ENCODE results near the gene PTPRF.

The PTPRF gene

DNA sequence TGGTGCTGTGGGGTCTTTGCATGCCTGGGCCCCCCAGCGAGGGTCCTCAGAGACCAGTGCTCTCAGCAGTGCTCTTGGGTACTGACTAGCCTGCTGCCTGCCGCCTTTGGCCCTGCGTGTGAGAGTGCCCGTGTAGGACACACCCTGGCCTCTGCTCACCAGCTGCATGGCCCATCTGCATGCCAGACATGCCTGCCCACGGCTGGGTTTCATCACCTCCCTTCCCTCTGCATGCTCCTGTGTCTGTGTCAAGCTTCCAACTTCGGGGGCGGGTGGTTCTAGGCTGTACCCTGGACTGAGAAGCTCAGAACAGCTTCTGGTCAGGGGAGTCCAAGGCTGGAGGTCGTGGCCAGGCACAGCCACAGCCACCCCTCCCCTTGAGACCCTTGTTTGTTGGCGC is 56.9 kb downstream of the PTPRF start:
- DNase-seq (ENCODE audit: insufficient read length) (no peak), FAIRE-seq (no peak)
- TF ChIP-seq POLR2A (IDR thresholded peaks at IDR 0.05; ENCODE audit: low read depth, low read length) = no peak
- TF ChIP-seq POLR2AphosphoS5 (IDR thresholded peaks at IDR 0.05; ENCODE audit: low read depth, low read length) = no peak
- no peak for TF ChIP-seq TAF1 (IDR thresholded peaks at IDR 0.05; ENCODE audit: borderline replicate concordance, low read depth, low read length)

DNA sequence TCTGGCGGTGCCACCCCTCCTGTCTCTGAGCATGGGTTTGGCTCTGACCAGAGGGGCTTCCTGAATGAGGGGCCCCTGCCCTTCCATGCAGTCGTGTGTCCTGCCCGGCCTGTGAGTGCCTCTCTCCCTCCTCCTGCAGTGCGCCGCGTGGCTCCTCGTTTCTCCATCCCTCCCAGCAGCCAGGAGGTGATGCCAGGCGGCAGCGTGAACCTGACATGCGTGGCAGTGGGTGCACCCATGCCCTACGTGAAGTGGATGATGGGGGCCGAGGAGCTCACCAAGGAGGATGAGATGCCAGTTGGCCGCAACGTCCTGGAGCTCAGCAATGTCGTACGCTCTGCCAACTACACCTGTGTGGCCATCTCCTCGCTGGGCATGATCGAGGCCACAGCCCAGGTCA is 57.9 kb downstream of the PTPRF start:
- DNase-seq (ENCODE audit: insufficient read length) = no peak
- TF ChIP-seq TAF1 (IDR thresholded peaks at IDR 0.05; ENCODE audit: borderline replicate concordance, low read depth, low read length) (no peak), POLR2AphosphoS5 (IDR thresholded peaks at IDR 0.05; ENCODE audit: low read depth, low read length) (no peak), POLR2A (IDR thresholded peaks at IDR 0.05; ENCODE audit: low read depth, low read length) (no peak)

DNA sequence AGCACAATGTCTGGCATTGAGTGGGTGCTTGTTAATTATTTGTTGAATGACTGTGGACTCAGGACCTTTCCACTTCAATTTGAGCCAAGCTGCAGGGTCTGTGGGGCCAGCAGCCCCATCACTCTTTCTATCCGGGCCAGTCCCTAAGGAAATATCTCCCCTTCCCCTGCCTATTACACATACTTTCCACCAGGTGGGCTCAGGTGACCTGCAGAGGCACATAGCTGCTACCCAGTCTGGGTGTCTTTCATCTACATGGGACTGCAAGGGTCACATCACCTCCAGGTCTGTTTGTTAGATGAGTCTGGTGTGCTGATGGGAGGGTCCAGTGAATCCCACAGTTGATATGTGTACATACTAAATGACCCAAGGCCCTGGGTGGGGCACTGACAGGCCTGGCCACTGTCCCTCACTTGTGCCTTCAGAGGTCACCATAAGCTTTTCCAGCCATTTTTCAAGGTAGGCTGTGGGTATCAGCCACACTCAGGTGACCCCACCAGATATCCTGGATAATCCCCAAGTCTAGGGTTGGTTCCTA is 59.8 kb downstream of the PTPRF start:
- TF ChIP-seq POLR2A (IDR thresholded peaks at IDR 0.05; ENCODE audit: low read depth, low read length) = no peak
- TF ChIP-seq POLR2AphosphoS5 (IDR thresholded peaks at IDR 0.05; ENCODE audit: low read depth, low read length) = no peak
- no peak for TF ChIP-seq TAF1 (IDR thresholded peaks at IDR 0.05; ENCODE audit: borderline replicate concordance, low read depth, low read length)
- DNase-seq (ENCODE audit: insufficient read length) = no peak
- no peak for FAIRE-seq

More for the DNA sequence above, 57.9 kb downstream of the PTPRF start:
- no peak for FAIRE-seq

DNA sequence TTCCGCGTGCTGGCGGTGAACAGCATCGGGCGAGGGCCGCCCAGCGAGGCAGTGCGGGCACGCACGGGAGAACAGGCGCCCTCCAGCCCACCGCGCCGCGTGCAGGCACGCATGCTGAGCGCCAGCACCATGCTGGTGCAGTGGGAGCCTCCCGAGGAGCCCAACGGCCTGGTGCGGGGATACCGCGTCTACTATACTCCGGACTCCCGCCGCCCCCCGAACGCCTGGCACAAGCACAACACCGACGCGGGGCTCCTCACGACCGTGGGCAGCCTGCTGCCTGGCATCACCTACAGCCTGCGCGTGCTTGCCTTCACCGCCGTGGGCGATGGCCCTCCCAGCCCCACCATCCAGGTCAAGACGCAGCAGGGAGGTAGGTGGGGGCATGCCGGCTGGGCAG is 60.5 kb downstream of the PTPRF start:
- no peak for DNase-seq (ENCODE audit: insufficient read length)
- no peak for TF ChIP-seq TAF1 (IDR thresholded peaks at IDR 0.05; ENCODE audit: borderline replicate concordance, low read depth, low read length)
- TF ChIP-seq POLR2A (IDR thresholded peaks at IDR 0.05; ENCODE audit: low read depth, low read length) = no peak
- TF ChIP-seq POLR2AphosphoS5 (IDR thresholded peaks at IDR 0.05; ENCODE audit: low read depth, low read length) = no peak
- FAIRE-seq = no peak

DNA sequence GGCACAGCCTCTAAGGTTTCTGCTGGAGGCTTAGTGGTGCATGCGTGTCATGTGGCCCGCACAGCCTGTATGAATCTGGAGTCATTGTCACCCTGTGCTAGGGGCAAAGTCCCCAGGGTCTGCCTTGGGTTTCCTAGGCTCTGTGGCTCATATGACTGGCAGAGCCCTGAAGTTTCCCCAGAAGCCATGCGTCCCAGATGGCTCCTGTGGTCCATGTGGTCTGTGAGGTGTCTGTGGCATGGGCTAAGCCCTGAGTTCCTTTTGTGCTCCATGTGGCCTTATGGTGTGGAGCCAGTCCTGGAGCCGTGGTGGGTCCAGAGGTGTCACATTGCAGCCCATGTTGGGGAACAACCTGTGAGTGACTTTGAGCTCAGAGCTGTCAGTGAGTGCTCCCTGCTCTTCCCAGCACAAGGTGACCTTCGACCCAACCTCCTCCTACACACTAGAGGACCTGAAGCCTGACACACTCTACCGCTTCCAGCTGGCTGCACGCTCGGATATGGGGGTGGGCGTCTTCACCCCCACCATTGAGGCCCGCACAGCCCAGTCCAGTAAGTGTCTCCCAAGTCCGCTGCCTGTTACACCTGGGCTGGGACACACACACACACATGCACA is 61.5 kb downstream of the PTPRF start:
- no peak for FAIRE-seq
- no peak for TF ChIP-seq POLR2A (IDR thresholded peaks at IDR 0.05; ENCODE audit: low read depth, low read length)
- no peak for TF ChIP-seq TAF1 (IDR thresholded peaks at IDR 0.05; ENCODE audit: borderline replicate concordance, low read depth, low read length)
- TF ChIP-seq POLR2AphosphoS5 (IDR thresholded peaks at IDR 0.05; ENCODE audit: low read depth, low read length) = no peak
- no peak for DNase-seq (ENCODE audit: insufficient read length)

- TF ChIP-seq POLR2A (IDR thresholded peaks at IDR 0.05; ENCODE audit: low read depth, low read length) (no peak), TAF1 (IDR thresholded peaks at IDR 0.05; ENCODE audit: borderline replicate concordance, low read depth, low read length) (no peak), POLR2AphosphoS5 (IDR thresholded peaks at IDR 0.05; ENCODE audit: low read depth, low read length) (no peak)
- FAIRE-seq (no peak), DNase-seq (ENCODE audit: insufficient read length) (no peak)
Observed at GRCh38 chr1:43592974-43593683, 62.4 kb downstream of the PTPRF start.

GRCh38 chr1:43596579-43596978 is 65.9 kb downstream of the PTPRF start:
- DNase-seq (ENCODE audit: insufficient read length) (no peak), FAIRE-seq (no peak)
- TF ChIP-seq POLR2AphosphoS5 (IDR thresholded peaks at IDR 0.05; ENCODE audit: low read depth, low read length) (no peak), TAF1 (IDR thresholded peaks at IDR 0.05; ENCODE audit: borderline replicate concordance, low read depth, low read length) (no peak), POLR2A (IDR thresholded peaks at IDR 0.05; ENCODE audit: low read depth, low read length) (no peak)

- TF ChIP-seq POLR2A (IDR thresholded peaks at IDR 0.05; ENCODE audit: low read depth, low read length) (no peak), POLR2AphosphoS5 (IDR thresholded peaks at IDR 0.05; ENCODE audit: low read depth, low read length) (no peak)
- no peak for FAIRE-seq
- DNase-seq (ENCODE audit: insufficient read length) = no peak
Observed at GRCh38 chr1:43597028-43597427, 66.3 kb downstream of the PTPRF start.

DNA sequence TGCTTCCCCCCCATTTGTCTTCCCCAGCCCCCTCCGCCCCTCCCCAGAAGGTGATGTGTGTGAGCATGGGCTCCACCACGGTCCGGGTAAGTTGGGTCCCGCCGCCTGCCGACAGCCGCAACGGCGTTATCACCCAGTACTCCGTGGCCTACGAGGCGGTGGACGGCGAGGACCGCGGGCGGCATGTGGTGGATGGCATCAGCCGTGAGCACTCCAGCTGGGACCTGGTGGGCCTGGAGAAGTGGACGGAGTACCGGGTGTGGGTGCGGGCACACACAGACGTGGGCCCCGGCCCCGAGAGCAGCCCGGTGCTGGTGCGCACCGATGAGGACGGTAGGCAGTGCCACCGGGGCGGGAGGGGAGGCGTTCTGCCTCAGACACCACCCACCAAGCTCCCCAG is 67.0 kb downstream of the PTPRF start:
- DNase-seq (ENCODE audit: insufficient read length) = no peak
- no peak for FAIRE-seq
- TF ChIP-seq POLR2AphosphoS5 (IDR thresholded peaks at IDR 0.05; ENCODE audit: low read depth, low read length) = no peak
- TF ChIP-seq POLR2A (IDR thresholded peaks at IDR 0.05; ENCODE audit: low read depth, low read length) = no peak
- TF ChIP-seq TAF1 (IDR thresholded peaks at IDR 0.05; ENCODE audit: borderline replicate concordance, low read depth, low read length) = no peak

DNA sequence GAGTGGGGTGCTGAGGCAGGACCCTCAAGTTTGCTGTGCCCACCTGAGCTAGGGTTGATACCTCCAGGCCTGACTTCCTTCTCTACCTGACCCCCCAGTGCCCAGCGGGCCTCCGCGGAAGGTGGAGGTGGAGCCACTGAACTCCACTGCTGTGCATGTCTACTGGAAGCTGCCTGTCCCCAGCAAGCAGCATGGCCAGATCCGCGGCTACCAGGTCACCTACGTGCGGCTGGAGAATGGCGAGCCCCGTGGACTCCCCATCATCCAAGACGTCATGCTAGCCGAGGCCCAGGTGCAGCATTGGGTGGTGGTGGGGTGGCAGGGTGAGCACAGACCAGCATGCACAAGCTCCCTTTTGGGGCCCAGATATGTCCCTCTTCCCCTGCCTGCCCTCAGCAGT is 67.9 kb downstream of the PTPRF start:
- no peak for FAIRE-seq
- TF ChIP-seq POLR2AphosphoS5 (IDR thresholded peaks at IDR 0.05; ENCODE audit: low read depth, low read length) (no peak), TAF1 (IDR thresholded peaks at IDR 0.05; ENCODE audit: borderline replicate concordance, low read depth, low read length) (no peak)
- DNase-seq (ENCODE audit: insufficient read length) = no peak

DNA sequence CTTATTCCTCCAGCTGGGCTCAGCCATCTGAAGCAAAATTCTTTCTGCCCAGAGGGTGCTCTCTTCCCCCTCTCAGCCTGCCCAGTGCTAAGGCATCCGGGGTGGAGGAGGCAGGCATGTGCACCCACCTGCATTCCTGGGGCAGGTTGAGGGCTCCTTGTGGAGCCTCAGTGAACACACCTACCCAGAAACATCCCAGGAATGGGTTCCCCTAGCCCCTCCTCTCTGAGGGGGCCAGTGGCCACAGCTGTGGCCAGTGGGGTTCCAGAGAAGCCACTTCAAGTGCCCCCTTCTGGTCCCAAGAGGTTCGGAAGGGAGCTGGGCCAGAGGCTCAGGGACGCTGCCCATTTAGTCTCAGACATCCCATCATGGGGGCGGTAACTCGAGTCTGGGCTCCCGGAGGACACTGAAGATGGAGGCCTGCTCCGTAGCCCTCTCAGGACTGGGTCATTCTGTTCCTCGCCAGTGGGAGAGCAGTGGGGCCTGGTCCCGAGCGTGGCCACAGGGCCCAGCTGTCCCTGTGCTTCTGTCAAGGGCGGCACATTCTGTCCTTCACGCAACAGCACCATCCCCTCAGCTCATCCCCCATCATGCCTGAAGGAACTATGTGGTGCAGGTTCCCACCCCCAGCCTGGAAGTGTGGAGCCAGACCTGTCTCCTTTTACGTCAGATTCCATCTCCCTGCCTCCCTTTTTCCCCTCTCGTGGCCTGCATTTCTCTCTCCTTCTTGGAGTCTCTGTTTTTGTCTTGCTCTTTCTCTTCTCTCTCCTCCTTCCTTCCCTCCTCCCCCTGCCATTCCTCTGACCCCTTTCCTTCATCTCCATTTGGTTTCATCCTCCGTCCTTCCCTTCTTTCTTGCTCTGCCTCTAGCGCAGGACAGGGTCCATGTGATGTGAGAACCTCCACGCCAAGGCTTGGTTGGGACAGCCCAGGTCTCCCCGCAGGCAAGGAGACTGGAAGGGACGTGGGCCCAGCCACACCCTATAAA is 69.6 kb downstream of the PTPRF start:
- DNase-seq (ENCODE audit: insufficient read length) (no peak), FAIRE-seq (no peak)
- TF ChIP-seq TAF1 (IDR thresholded peaks at IDR 0.05; ENCODE audit: borderline replicate concordance, low read depth, low read length) (no peak), POLR2A (IDR thresholded peaks at IDR 0.05; ENCODE audit: low read depth, low read length) (no peak)
